HepG2 (cell line): ENCODE data around the gene PHF21B. TPM values are rescaled to one million over a fixed set of nuclear protein-coding genes. Genes with fewer than 3 reads are reported as not detected.

Source experiments
- ATAC-seq: fragments of 200-7000 bp; cut with Tn5 transposase; 3 replicates; pipeline ENCODE4 v1.9.1; 2020; ENCODE audit warnings: mild to moderate bottlenecking, moderate library complexity
- BruUV-seq: library from RNA; stranded (reverse); fragments of 400-500 nt; replicated peaks from 2 replicates; lab custom pipeline; 2021; lab: Mats Ljungman, UMichigan
- CTCF ChIA-PET: fragments of 300-600 bp; formaldehyde crosslinking; extraction: SDS; loops from one replicate; lab custom pipeline; 2021; ENCODE audit warnings: low total read pairs, inconsistent platforms, low intra/inter-chr PET ratio; lab: Yijun Ruan, JAX
- POLR2A ChIA-PET: fragments of 350-600 bp; sonication (Branson Sonifier 250); formaldehyde crosslinking; loops from one replicate; lab custom pipeline; 2020; ENCODE audit warnings: antibody characterized with exemption, inconsistent platforms; lab: Yijun Ruan, JAX
- DNase-seq: peaks from one replicate; pipeline ENCODE4 v3.0.0-alpha.2; 2015; ENCODE audit warnings: low spot score
- FAIRE-seq: peaks from 3 replicates; lab custom pipeline; 2011; peaks lifted over from hg19 to GRCh38; lab: Jason Lieb, UNC
- H2AFZ ChIP-seq: one replicate; pipeline ENCODE4 v1.6.1; 2011; ENCODE audit warnings: low read length, inconsistent platforms
- H3K27ac ChIP-seq: fragments of 300-600 bp; 3 replicates; pipeline ENCODE4 v1.8.0; 2011; ENCODE audit warnings: mixed run types, mild to moderate bottlenecking, mixed read lengths, low read length, inconsistent platforms; ENCODE audit not compliant: insufficient read depth; ENCODE audit errors: extremely low read length
- H3K27me3 ChIP-seq, 2 experiments: fragments of 200-600 bp in 1 of 2; 2 replicates in 1 of 2; 3 replicates in 1 of 2; pipeline versions ENCODE4 v1.6.0 to v1.8.0; 2011; ENCODE audit warnings: low read length in 2 of 2, mild to moderate bottlenecking in 2 of 2, moderate library complexity in 2 of 2, inconsistent platforms in 1 of 2; ENCODE audit not compliant: insufficient read depth in 2 of 2, control insufficient read depth in 1 of 2
- H3K36me3 ChIP-seq, 2 experiments: fragments of 200-600 bp in 1 of 2; replicated peaks in 1 of 2; 2 replicates in 1 of 2; 3 replicates in 1 of 2; pipeline versions ENCODE4 v1.5.1 to v1.8.0; 2011; ENCODE audit warnings: low read length in 2 of 2, inconsistent platforms in 1 of 2; ENCODE audit not compliant: insufficient read depth in 2 of 2, control insufficient read depth in 1 of 2
- H3K4me1 ChIP-seq: 2 replicates; pipeline ENCODE4 v1.5.1; 2012; ENCODE audit warnings: low read length, inconsistent platforms; ENCODE audit not compliant: insufficient read depth
- H3K4me2 ChIP-seq: 2 replicates; pipeline ENCODE4 v1.6.0; 2011; ENCODE audit warnings: low read depth, low read length, inconsistent platforms
- H3K4me3 ChIP-seq, 3 experiments: fragments of 200-600 bp in 1 of 3; sonication (generic), shearing (Covaris generic) in 1 of 3; replicated peaks in 1 of 3; 2 replicates each; pipeline ENCODE4 v1.5.1; 2011 to 2016; ENCODE audit warnings: low read length in 3 of 3, inconsistent platforms in 2 of 3, low read depth in 2 of 3, mild to moderate bottlenecking in 2 of 3, control low read depth in 1 of 3, mixed read lengths in 1 of 3; ENCODE audit not compliant: insufficient read depth in 1 of 3
- H3K79me2 ChIP-seq: one replicate; pipeline ENCODE4 v1.6.1; 2011; ENCODE audit warnings: low read length, inconsistent platforms; ENCODE audit not compliant: insufficient read depth
- H3K9ac ChIP-seq: 2 replicates; pipeline ENCODE4 v1.6.0; 2011; ENCODE audit warnings: mild to moderate bottlenecking, low read depth, low read length, inconsistent platforms; ENCODE audit not compliant: insufficient read depth
- H3K9me3 ChIP-seq: 2 replicates; pipeline ENCODE4 v1.5.1; 2012; ENCODE audit warnings: mild to moderate bottlenecking, low read length
- H4K20me1 ChIP-seq: 2 replicates; pipeline ENCODE4 v1.6.0; 2011; ENCODE audit warnings: inconsistent platforms, mild to moderate bottlenecking, low read length, moderate library complexity; ENCODE audit not compliant: insufficient read depth
- ARNTL ChIP-seq: sonication (generic); formaldehyde crosslinking; IDR thresholded peaks from 2 replicates; pipeline ENCODE4 v1.4.0; 2020; ENCODE audit warnings: mild to moderate bottlenecking, missing genetic modification reagents
- HES4 ChIP-seq: sonication (generic); formaldehyde crosslinking; IDR thresholded peaks from 2 replicates; pipeline ENCODE4 v1.9.0; 2021; ENCODE audit warnings: mild to moderate bottlenecking, missing genetic modification reagents, borderline replicate concordance
- KLF6 ChIP-seq: IDR thresholded peaks from 2 replicates; pipeline ENCODE4 v1.8.0; 2016; ENCODE audit warnings: missing biosample characterization, missing genetic modification reagents
- NFIC ChIP-seq: IDR thresholded peaks from 2 replicates; pipeline ENCODE4 v1.6.1; 2012; ENCODE audit warnings: mild to moderate bottlenecking, low read length, inconsistent platforms
- NKX3-1 ChIP-seq: sonication (generic); formaldehyde crosslinking; IDR thresholded peaks from 2 replicates; pipeline ENCODE4 v1.5.0; 2020; ENCODE audit warnings: missing genetic modification reagents
- RARG ChIP-seq: sonication (generic); formaldehyde crosslinking; IDR thresholded peaks from 2 replicates; pipeline ENCODE4 v1.4.0; 2020; ENCODE audit warnings: low read depth, mild to moderate bottlenecking, missing genetic modification reagents
- TFDP2 ChIP-seq: sonication (generic); formaldehyde crosslinking; IDR thresholded peaks from 2 replicates; pipeline ENCODE4 v1.4.0; 2020; ENCODE audit warnings: missing genetic modification reagents
- ZKSCAN8 ChIP-seq: IDR thresholded peaks from 2 replicates; pipeline ENCODE4 v1.6.1; 2016; ENCODE audit warnings: borderline replicate concordance, missing genetic modification reagents, missing compliant biosample characterization
- ZNF280D ChIP-seq: sonication (generic); formaldehyde crosslinking; IDR thresholded peaks from 2 replicates; pipeline ENCODE4 v1.5.1; 2020; ENCODE audit warnings: mild to moderate bottlenecking, missing genetic modification reagents
- ZNF33B ChIP-seq: sonication (generic); formaldehyde crosslinking; IDR thresholded peaks from 2 replicates; pipeline ENCODE4 v1.5.1; 2020; ENCODE audit warnings: mild to moderate bottlenecking, missing genetic modification reagents
- ZNF513 ChIP-seq: sonication (generic); formaldehyde crosslinking; conservative IDR thresholded peaks from 2 replicates; pipeline ENCODE4 v1.5.0; 2020; ENCODE audit warnings: missing genetic modification reagents
- ZNF660 ChIP-seq: sonication (generic); formaldehyde crosslinking; IDR thresholded peaks from 2 replicates; pipeline ENCODE4 v1.5.1; 2020; ENCODE audit warnings: mild to moderate bottlenecking, low read depth, missing genetic modification reagents, borderline replicate concordance
- ZNF670 ChIP-seq: sonication (generic); formaldehyde crosslinking; IDR thresholded peaks from 2 replicates; pipeline ENCODE4 v1.8.0; 2022; ENCODE audit warnings: mild to moderate bottlenecking, missing genetic modification reagents, borderline replicate concordance
- ZSCAN29 ChIP-seq: sonication (generic); formaldehyde crosslinking; conservative IDR thresholded peaks from 2 replicates; pipeline ENCODE4 v1.4.0; 2020; ENCODE audit warnings: mild to moderate bottlenecking, missing genetic modification reagents
- WGBS: methylation state at CpG from one replicate; pipeline ENCODE4 v1.1.6; 2017; ENCODE audit warnings: low lambda C conversion rate; 5-methylcytosine and 5-hydroxymethylcytosine counted together
- in situ Hi-C: cut with HindIII; loops from 2 replicates; pipeline ENCODE4 v1.10.0; 2017; ENCODE audit warnings: low pct_unique_long_range_greater_than_20kb; ENCODE audit not compliant: extremely low pct_ligation_motif_present
- intact Hi-C: fragments of 100-400 bp; cut with micrococcal nuclease; formaldehyde crosslinking; loops from one replicate; pipeline ENCODE4 v1.10.0; 2022; ENCODE audit not compliant: unreplicated experiment
- polyA plus RNA-seq, 8 experiments: library from polyadenylated mRNA; depleted of rRNA in 3 of 8; stranded (reverse) in 7 of 8; unstranded in 1 of 8; fragments of >200 nt; fragmentation: Illumina TruSeq in 4 of 8; extraction: Trizol in 4 of 8; gene quantifications; 2 replicates each; pipeline versions ENCODE4 v1.2.1 to v1.2.3, GENCODE V29; 2011 to 2016; ENCODE audit warnings: low read depth in 4 of 8, missing spikeins in 1 of 8, mixed read lengths in 1 of 8; ENCODE audit not compliant: insufficient read depth in 1 of 8
- total RNA-seq, 5 experiments: library from RNA; depleted of rRNA; stranded (reverse); fragments of >200 nt; fragmentation: Illumina TruSeq; extraction: Trizol; gene quantifications; 2 replicates each; pipeline ENCODE4 v1.2.3, GENCODE V29; 2016; ENCODE audit warnings: low read depth in 1 of 5
- TF ChIP-seq, protein P1 (sequence below): sonication (generic); formaldehyde crosslinking; IDR thresholded peaks from 2 replicates; pipeline ENCODE4 v1.5.0; 2020; ENCODE audit warnings: missing genetic modification reagents

PHF21B gene
- total and polyA plus RNA-seq, 2 of the 13 experiments (the other 11 are each of a cell fraction or from before 2014, with no cell fraction given), result not detected

DNA sequence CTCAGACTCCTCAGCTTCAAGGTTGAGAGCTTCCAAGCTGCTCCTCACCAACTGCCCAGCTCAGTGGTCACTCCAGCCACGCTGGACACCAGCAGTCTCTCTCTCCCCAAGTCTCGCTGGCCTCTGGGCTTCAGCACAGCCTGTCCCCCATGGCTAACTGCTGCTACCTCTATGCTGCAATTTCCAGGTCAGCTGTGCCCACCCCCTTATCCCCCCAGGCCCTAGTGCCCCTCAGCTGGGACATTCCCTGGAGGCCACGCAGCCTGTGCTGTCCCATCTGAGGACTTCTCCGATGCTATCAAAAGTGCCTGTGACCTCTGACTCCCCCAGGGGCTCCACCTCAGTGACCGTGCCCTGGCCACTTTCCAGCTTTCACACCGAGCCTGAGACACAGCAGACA lies 37.5 kb upstream of the PHF21B start:
- intact Hi-C loops, result no loop called here
- FAIRE-seq (no peak), DNase-seq (no peak), ATAC-seq (no peak)
- H3K27me3 ChIP-seq, result peaks cover 4 to 66% of the 10 kb centered on the region in 2 experiments; a peak in 4 of 5 replicates
- H3K36me3 ChIP-seq, result no peaks in the 10 kb centered on the region
- H2AFZ ChIP-seq, result no peak overlapping the region
- no peak overlapping the region for H3K4me3 ChIP-seq
- no peak overlapping the region for H3K4me2 ChIP-seq
- no peak overlapping the region for H3K27ac ChIP-seq
- no peaks in the 10 kb centered on the region for H3K4me1 ChIP-seq
- H3K9ac ChIP-seq, result no peak overlapping the region
- no peaks in the 10 kb centered on the region for H3K79me2 ChIP-seq
- in situ Hi-C loops, result no loop called here
- ChIA-PET CTCF (no interaction called here), POLR2A (no interaction called here)
- TF ChIP-seq NKX3-1 (CRISPR knock-in tag), result no peak
- TF ChIP-seq ZNF670 (CRISPR knock-in tag), result no peak
- no peak for TF ChIP-seq ZNF280D (CRISPR knock-in tag)
- no peak for TF ChIP-seq ZKSCAN8 (CRISPR knock-in tag)
- no peak for TF ChIP-seq RARG
- no peak for TF ChIP-seq KLF6
- no peak for TF ChIP-seq ZSCAN29 (CRISPR knock-in tag)
- no peak for TF ChIP-seq TFDP2
- TF ChIP-seq, protein P1, sequence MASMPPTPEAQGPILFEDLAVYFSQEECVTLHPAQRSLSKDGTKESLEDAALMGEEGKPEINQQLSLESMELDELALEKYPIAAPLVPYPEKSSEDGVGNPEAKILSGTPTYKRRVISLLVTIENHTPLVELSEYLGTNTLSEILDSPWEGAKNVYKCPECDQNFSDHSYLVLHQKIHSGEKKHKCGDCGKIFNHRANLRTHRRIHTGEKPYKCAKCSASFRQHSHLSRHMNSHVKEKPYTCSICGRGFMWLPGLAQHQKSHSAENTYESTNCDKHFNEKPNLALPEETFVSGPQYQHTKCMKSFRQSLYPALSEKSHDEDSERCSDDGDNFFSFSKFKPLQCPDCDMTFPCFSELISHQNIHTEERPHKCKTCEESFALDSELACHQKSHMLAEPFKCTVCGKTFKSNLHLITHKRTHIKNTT (CRISPR knock-in tag), result no peak
- no peak for TF ChIP-seq HES4 (CRISPR knock-in tag)
- TF ChIP-seq ARNTL, result no peak
- TF ChIP-seq ZNF33B (CRISPR knock-in tag), result no peak
- TF ChIP-seq ZNF513 (CRISPR knock-in tag), result no peak
- TF ChIP-seq ZNF660 (CRISPR knock-in tag), result no peak
- no peak for TF ChIP-seq NFIC
- no peaks in the 10 kb centered on the region for H4K20me1 ChIP-seq
- 2% methylated on average over 6 of the region's 6 CpGs for WGBS
- BruUV-seq, result no TSS peak
- no peaks in the 10 kb centered on the region for H3K9me3 ChIP-seq
